PFSK-1 (cell line): ENCODE results near the gene MYBPC1.

Experiments used
- POLR2AphosphoS5 ChIP-seq: IDR thresholded peaks from 2 replicates; pipeline ENCODE4 v1.6.1; 2012; ENCODE audit warnings: low read depth, mild to moderate bottlenecking, control low read depth, low read length, moderate library complexity
- SIN3A ChIP-seq: IDR thresholded peaks from 2 replicates; pipeline ENCODE4 v1.6.1; 2012; ENCODE audit warnings: mild to moderate bottlenecking, low read length, moderate library complexity, borderline replicate concordance; ENCODE audit not compliant: insufficient read depth
- TAF1 ChIP-seq: IDR thresholded peaks from 2 replicates; pipeline ENCODE4 v1.6.1; 2012; ENCODE audit warnings: low read length, control low read depth, borderline replicate concordance; ENCODE audit not compliant: insufficient read depth
- TF ChIP-seq, protein P1 (sequence below), 2 experiments: IDR thresholded peaks; 2 replicates each; pipeline versions ENCODE4 v1.6.1 to v1.8.0; 2011 to 2012; ENCODE audit warnings: low read depth in 2 of 2, low read length in 2 of 2, control low read depth in 1 of 2, inconsistent platforms in 1 of 2, mild to moderate bottlenecking in 1 of 2, moderate library complexity in 1 of 2; ENCODE audit not compliant: insufficient read depth in 1 of 2

DNA sequence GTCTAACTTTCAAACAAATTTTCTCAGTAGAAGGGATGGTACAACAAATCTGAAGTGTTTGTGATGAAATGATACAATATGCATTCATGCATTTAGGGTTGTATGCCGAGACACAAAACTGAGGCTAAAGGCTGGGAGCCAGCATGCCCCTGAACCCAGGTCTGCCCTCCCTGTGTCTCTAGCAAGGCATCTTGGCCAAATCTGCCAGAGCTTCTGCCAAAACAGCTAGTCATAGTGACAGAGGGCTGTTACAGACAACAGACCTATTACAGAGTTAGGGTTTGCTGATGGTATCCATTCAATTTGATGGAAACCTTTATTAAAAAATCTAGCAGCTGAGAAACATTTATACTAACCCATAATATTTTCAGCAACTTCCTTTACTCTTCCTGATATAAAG is 91.4 kb downstream of the MYBPC1 start:
- TF ChIP-seq TAF1 (no peak), POLR2AphosphoS5 (no peak), SIN3A (no peak)
- TF ChIP-seq, protein P1, sequence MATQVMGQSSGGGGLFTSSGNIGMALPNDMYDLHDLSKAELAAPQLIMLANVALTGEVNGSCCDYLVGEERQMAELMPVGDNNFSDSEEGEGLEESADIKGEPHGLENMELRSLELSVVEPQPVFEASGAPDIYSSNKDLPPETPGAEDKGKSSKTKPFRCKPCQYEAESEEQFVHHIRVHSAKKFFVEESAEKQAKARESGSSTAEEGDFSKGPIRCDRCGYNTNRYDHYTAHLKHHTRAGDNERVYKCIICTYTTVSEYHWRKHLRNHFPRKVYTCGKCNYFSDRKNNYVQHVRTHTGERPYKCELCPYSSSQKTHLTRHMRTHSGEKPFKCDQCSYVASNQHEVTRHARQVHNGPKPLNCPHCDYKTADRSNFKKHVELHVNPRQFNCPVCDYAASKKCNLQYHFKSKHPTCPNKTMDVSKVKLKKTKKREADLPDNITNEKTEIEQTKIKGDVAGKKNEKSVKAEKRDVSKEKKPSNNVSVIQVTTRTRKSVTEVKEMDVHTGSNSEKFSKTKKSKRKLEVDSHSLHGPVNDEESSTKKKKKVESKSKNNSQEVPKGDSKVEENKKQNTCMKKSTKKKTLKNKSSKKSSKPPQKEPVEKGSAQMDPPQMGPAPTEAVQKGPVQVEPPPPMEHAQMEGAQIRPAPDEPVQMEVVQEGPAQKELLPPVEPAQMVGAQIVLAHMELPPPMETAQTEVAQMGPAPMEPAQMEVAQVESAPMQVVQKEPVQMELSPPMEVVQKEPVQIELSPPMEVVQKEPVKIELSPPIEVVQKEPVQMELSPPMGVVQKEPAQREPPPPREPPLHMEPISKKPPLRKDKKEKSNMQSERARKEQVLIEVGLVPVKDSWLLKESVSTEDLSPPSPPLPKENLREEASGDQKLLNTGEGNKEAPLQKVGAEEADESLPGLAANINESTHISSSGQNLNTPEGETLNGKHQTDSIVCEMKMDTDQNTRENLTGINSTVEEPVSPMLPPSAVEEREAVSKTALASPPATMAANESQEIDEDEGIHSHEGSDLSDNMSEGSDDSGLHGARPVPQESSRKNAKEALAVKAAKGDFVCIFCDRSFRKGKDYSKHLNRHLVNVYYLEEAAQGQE (IDR thresholded peaks at IDR 0.05; ENCODE audit: insufficient read depth in 1 of 2, low read depth in 2 of 2, low read length in 2 of 2), result no peak
